Stimulated activated naive CD8-positive, alpha-beta T cell treated with anti-CD3 and anti-CD28 coated beads, Interleukin-15, Interleukin-2, amounts not matched to agents 100 ng/mL and 50 ng/mL, for 24 hours (primary cell): ENCODE measurements around the gene UBE2J1.

ENCODE experiments used
- H3K27ac Mint-ChIP-seq: one replicate; pipeline ENCODE4 v1.8.0; 2021; ENCODE audit warnings: mild to moderate bottlenecking, mixed read lengths
- H3K27me3 Mint-ChIP-seq: one replicate; pipeline ENCODE4 v1.8.0; 2021; ENCODE audit warnings: mixed read lengths
- H3K36me3 Mint-ChIP-seq: one replicate; pipeline ENCODE4 v1.8.0; 2021; ENCODE audit warnings: low read depth, mixed read lengths
- H3K4me1 Mint-ChIP-seq: one replicate; pipeline ENCODE4 v1.8.0; 2021; ENCODE audit warnings: low read depth, mixed read lengths
- H3K4me3 Mint-ChIP-seq: one replicate; pipeline ENCODE4 v1.8.0; 2021; ENCODE audit warnings: mild to moderate bottlenecking, mixed read lengths
- H3K9me3 Mint-ChIP-seq: one replicate; pipeline ENCODE4 v1.8.0; 2021; ENCODE audit warnings: mixed read lengths

Gene UBE2J1

DNA sequence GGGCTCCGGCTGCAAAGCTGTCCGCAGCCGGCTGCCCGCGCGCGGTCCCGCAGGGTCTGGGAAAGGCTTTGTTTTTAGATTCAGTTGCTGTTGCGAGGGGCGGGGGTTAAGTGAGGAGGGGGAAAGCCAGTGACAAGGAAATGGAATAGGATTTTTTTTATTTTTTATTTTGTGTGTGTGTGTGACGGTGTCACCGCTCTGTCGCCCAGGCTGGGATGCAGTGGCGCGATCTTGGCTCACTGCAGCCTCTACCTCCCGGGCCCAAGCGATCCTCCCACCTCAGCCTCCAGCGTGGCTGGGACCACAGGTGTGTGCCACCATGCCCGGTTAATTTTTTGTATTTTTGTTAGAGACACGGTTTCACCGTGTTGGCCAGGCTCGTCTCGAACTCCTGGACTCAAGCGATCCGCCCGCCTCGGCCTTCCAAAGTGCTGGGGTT, 615 bp upstream of the UBE2J1 start:
- Mint-ChIP-seq H3K4me1 (peaks cover 87% of the 10 kb centered on the region), H3K36me3 (peaks cover 14% of the 10 kb centered on the region), H3K27me3 (no peaks in the 10 kb centered on the region), H3K4me3 (peak overlapping the region; percentile 97), H3K27ac (peak overlapping the region; percentile 92), H3K9me3 (no peaks in the 10 kb centered on the region)

DNA sequence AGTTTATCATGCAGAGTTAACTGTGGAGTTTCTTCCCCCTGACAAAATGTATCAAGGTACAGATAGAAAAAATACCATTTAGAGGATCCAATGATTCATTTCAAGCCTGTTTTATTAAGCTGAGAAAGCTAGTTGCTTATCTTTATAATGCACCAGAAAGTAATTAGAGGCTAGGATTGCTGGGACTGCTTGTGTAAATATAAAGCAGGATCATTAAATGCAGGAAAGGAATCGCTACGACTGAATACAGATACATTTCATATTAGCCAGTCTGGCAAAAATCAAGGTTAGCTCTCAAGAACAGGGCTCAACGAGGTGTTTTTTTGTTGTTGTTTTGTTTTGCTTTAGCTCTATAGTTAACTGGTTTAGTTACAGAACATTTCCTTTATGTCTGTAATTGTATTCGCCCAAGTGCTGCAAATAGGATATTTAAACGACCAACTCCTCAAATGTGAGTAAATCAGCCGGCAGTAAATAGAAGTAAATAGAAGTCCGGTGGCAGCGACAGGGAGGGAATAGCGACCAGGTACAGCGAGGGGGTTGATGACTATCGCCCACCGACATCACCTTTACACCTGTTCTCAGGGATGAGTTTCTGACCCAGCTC, 748 bp downstream of the UBE2J1 start:
- Mint-ChIP-seq H3K4me1 (peaks cover 84% of the 10 kb centered on the region), H3K4me3 (peak overlapping the region; percentile 97), H3K9me3 (no peaks in the 10 kb centered on the region), H3K27me3 (no peaks in the 10 kb centered on the region), H3K27ac (peak overlapping the region; percentile 93), H3K36me3 (peaks cover 14% of the 10 kb centered on the region)

DNA sequence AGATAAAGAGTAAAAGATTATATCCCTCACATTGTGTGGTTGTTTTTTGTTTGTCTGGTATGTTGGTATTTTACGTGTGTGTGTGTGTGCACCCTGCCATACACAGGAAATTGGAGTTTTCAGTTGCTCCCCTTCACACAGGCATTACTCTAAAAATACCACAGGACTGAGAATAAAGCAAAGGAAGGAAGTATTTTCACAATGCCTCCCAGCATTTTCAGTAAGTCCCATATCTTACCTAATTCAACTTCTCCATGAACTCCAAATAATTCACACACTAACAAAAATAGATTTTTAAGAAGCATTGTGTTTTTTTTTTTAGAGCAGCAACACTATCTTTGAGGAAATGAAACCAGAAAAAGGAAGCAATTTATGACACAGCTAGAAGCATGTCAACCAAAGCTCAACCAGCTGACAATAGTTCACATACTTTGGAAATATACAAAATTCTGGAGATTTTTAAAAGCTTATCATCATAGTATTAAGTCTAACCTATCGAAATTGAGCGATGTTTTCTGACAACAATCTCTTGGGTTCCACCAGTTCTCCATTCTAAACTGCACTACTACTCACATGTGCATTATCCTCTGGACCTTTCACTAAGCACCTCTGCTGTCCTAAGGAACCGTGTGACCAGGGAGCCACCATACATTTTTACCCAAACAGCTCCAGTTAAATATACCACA, 2.1 kb downstream of the UBE2J1 start:
- Mint-ChIP-seq H3K36me3 (peaks cover 14% of the 10 kb centered on the region), H3K4me1 (peaks cover 78% of the 10 kb centered on the region), H3K27me3 (no peaks in the 10 kb centered on the region), H3K27ac (peak overlapping the region; percentile 93), H3K9me3 (no peaks in the 10 kb centered on the region), H3K4me3 (peak overlapping the region; percentile 97)

DNA sequence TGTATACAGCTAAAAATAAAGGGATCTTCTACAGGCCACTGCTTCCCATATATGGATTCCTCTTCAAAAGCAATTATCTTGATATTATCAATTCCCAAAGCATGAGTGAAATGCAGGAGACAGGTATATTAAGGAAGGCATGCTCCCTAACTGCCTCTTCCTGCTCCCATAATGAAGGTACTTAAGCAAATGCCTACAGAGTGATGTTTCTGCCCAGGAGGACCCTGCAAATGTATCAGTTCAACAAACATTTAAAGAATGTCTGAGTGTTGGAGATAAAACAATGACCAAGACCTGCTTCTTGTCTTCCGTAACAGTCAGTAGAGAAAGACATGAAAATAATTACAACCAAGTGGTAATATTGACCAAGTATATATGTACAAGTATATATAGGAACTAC, 4.2 kb downstream of the UBE2J1 start:
- H3K27me3 Mint-ChIP-seq: no peaks in the 10 kb centered on the region
- H3K4me1 Mint-ChIP-seq: peaks cover 73% of the 10 kb centered on the region
- no peak overlapping the region for H3K27ac Mint-ChIP-seq
- no peaks in the 10 kb centered on the region for H3K9me3 Mint-ChIP-seq
- H3K36me3 Mint-ChIP-seq: peaks cover 14% of the 10 kb centered on the region
- no peak overlapping the region for H3K4me3 Mint-ChIP-seq

DNA sequence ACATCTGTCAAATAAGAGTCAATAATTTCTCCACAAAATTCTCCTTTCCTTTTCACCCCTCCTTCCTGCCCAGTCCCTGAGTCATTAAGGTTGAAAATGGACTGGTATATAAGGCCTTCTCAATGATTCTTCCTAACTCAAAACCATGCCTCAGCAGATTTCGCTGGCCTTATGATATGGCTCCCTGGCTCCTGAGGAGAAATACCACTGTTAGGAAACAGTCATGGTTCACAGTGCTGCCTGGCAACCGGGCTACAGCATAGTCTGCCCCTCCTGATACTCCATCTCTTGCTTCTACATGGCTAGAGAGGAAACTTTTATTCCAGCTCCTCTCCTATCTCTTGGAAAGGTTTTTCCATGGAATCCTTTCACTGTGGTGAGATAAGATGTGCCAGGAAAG, 4.7 kb downstream of the UBE2J1 start:
- Mint-ChIP-seq H3K9me3 (no peaks in the 10 kb centered on the region), H3K27ac (no peak overlapping the region), H3K4me1 (peaks cover 71% of the 10 kb centered on the region), H3K36me3 (peaks cover 14% of the 10 kb centered on the region), H3K27me3 (no peaks in the 10 kb centered on the region), H3K4me3 (no peak overlapping the region)

DNA sequence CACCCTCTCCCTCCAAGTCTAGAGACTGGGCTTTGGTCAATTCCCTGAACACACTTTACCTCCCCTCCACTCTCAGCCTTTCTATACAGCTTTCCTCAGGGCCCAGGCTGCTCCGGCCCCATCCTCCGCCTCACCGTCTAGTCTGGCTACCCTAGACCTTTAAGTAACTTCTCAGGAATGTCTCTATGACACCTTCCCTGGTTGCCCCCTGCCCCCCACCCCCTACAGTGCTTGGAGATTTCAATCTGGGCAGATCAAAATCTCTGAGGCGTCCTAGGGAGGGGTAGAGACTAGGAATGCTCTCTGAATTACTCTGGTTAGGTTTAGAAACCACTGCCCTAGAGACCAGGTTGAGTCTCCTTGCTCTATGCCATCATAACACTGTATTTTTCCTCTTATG, 6.1 kb downstream of the UBE2J1 start:
- peaks cover 19% of the 10 kb centered on the region for H3K36me3 Mint-ChIP-seq
- H3K27me3 Mint-ChIP-seq: no peaks in the 10 kb centered on the region
- no peak overlapping the region for H3K4me3 Mint-ChIP-seq
- no peak overlapping the region for H3K27ac Mint-ChIP-seq
- no peaks in the 10 kb centered on the region for H3K9me3 Mint-ChIP-seq
- H3K4me1 Mint-ChIP-seq: peaks cover 65% of the 10 kb centered on the region

DNA sequence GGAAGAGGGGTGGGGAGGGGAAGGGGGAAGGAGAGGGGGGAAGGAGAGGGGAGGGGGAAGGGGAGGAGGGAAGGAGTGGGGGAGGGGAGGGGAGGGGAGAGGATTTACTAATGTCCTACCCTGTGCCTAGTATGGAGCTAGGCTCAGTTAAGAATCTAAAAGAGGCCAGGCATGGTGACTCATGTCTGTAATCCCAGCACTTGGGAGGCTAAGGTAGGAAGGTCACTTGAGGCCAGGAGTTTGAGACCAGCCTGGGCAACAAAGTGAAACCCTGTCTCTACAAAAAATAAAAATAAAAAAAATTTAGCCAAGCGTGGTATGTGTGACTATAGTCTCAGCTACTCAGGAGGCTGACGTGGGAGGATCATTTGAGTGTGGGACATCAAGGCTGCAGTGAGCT, 13.0 kb downstream of the UBE2J1 start:
- no peak overlapping the region for H3K27ac Mint-ChIP-seq
- no peaks in the 10 kb centered on the region for H3K27me3 Mint-ChIP-seq
- peaks cover 39% of the 10 kb centered on the region for H3K36me3 Mint-ChIP-seq
- peaks cover 7% of the 10 kb centered on the region for H3K4me1 Mint-ChIP-seq
- no peak overlapping the region for H3K4me3 Mint-ChIP-seq
- H3K9me3 Mint-ChIP-seq: no peaks in the 10 kb centered on the region

DNA sequence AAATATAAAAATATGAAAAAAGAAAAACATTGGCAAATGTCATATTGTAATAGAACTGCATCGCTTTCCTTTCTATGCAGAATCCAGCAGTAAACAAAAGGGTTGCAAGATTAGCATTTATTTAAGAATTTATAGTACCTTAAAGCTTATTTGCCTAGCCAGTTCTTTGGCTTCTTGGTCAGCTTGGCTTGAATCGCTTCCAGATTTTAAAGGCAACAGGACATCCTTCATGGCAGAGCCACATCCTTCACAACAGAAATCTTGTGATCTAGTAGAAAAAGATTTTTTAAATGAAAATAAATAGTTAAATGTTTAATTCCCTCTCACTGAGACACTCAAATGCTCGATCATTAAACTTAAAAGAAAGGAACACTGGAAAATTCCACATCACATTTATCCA, 17.4 kb downstream of the UBE2J1 start:
- Mint-ChIP-seq H3K36me3 (peaks cover 49% of the 10 kb centered on the region), H3K9me3 (no peaks in the 10 kb centered on the region), H3K4me1 (no peaks in the 10 kb centered on the region), H3K4me3 (no peak overlapping the region), H3K27me3 (no peaks in the 10 kb centered on the region), H3K27ac (no peak overlapping the region)

DNA sequence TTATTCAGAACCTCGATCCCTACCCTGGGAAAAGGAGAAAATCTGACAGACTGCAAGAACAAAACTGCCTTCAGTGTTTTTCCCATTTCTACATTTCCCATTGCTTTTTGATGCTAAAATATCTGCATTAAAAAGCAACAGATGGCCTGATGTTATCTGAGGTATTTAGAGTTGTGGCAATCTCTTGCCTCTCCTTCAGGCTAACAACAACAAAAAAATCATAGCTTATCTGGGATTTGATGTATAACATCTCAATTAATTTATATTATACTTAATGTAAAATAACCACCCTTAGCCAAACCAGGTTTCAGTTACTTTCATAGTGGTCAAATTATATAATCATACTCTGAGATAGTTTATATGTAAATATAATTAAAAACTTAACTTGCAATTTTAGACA, 21.6 kb downstream of the UBE2J1 start:
- peaks cover 51% of the 10 kb centered on the region for H3K36me3 Mint-ChIP-seq
- H3K27me3 Mint-ChIP-seq: no peaks in the 10 kb centered on the region
- H3K27ac Mint-ChIP-seq: no peak overlapping the region
- no peak overlapping the region for H3K4me3 Mint-ChIP-seq
- H3K9me3 Mint-ChIP-seq: no peaks in the 10 kb centered on the region
- no peaks in the 10 kb centered on the region for H3K4me1 Mint-ChIP-seq

DNA sequence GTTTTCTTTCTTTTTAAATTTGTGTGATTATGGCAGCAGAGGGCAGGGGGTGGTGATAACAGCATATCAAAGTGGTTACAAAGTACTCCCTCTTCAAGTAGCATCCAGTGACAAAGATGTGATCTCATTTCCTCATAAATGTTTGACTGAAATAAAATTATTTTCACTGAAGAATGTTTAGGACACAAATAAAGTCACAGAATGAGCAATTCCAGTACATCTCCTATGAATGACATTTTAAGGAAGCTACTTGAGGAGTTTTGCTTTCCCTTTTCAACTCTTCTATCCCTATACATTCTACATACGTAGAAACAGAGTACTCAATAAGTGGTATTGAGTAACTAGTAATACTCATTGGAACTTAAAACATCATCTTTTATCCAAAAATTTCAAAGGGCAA, 23.5 kb downstream of the UBE2J1 start:
- no peaks in the 10 kb centered on the region for H3K4me1 Mint-ChIP-seq
- no peaks in the 10 kb centered on the region for H3K9me3 Mint-ChIP-seq
- peaks cover 55% of the 10 kb centered on the region for H3K36me3 Mint-ChIP-seq
- no peak overlapping the region for H3K4me3 Mint-ChIP-seq
- no peak overlapping the region for H3K27ac Mint-ChIP-seq
- H3K27me3 Mint-ChIP-seq: no peaks in the 10 kb centered on the region

DNA sequence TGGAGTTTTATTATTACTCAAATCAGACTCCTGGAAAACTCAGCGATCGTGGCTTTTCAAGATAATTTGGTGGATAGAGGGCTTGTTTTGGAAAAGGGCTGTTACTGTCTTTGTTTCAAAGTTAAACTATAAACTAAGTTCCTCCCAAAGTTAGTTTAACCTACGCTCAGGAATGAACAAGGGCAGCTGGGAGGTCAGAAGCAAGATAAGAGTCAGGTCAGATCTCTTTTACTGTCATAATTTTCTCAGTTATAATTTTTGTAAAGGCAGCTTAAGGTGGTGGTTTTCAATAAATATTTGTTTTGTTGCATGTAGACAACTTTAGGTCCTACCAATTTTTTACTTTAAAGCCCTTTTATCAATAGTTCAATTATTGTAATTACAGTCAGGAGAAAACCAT, 28.2 kb downstream of the UBE2J1 start:
- H3K27me3 Mint-ChIP-seq: no peaks in the 10 kb centered on the region
- no peaks in the 10 kb centered on the region for H3K9me3 Mint-ChIP-seq
- H3K4me3 Mint-ChIP-seq: no peak overlapping the region
- peaks cover 34% of the 10 kb centered on the region for H3K36me3 Mint-ChIP-seq
- no peaks in the 10 kb centered on the region for H3K4me1 Mint-ChIP-seq
- no peak overlapping the region for H3K27ac Mint-ChIP-seq

DNA sequence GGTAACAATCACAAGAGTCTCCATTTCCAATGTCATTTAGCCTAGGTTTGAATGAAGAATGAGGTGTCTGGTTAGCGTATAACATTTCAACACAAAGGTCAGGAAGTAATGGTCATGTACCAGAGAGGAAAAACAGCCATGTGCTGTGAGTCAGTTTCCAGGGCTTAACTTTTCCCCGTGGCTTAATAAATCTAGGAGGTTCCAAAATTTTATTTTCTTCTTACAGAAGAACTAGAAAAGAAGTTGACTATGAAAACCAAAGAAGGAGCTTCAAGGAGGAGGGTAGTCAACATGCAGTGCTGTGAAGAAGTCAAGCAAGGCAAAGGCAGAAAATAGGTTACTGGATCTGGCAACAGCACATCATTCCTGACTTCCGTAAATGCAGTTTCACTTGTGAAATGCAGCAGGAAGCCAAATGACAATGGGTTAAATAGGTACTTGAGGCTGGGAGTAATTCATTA, 29.0 kb downstream of the UBE2J1 start:
- Mint-ChIP-seq H3K36me3 (peaks cover 26% of the 10 kb centered on the region), H3K4me1 (no peaks in the 10 kb centered on the region), H3K4me3 (no peak overlapping the region), H3K27ac (no peak overlapping the region), H3K9me3 (no peaks in the 10 kb centered on the region), H3K27me3 (no peaks in the 10 kb centered on the region)

DNA sequence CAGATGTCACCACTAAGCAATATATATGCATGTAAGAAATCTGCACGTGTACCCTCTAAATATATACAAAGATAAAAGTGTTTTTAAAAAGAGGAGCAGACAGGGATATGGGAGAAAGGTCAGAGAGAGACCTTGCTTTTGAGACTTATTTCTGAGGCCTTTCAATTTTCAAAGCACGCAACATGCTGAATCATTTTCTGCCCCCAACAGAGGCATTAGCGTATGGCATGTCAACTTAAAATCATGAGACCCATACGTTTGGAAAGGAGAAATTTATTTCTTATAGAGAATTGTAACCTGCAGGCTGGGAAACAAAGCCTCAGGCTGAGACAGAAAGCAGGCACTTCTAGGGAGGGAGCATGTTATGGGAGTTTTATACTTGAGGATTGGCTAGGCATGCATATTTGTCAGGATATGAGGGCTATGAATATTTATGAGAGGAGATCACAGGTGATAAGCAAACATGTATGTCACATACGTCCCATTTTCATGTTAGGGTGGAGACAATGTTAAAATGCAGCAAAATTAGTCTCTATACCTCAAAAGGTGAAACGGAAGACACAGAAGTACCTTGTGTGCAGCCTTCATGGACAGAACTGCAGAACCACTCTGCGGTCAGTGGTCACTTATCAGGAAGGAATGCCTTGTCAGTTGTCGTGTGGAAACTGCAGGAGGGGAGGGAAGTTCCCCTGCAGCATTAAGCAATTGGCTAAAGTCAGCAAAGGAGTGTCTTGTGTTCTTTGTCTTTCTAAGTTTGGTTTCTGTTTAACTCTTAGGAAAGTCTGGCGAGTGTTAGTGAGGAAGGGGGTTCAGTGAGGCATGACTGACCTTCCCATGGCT, 31.2 kb downstream of the UBE2J1 start:
- Mint-ChIP-seq H3K4me3 (no peak overlapping the region), H3K36me3 (peaks cover 20% of the 10 kb centered on the region), H3K27ac (no peak overlapping the region), H3K9me3 (no peaks in the 10 kb centered on the region), H3K4me1 (no peaks in the 10 kb centered on the region), H3K27me3 (no peaks in the 10 kb centered on the region)

DNA sequence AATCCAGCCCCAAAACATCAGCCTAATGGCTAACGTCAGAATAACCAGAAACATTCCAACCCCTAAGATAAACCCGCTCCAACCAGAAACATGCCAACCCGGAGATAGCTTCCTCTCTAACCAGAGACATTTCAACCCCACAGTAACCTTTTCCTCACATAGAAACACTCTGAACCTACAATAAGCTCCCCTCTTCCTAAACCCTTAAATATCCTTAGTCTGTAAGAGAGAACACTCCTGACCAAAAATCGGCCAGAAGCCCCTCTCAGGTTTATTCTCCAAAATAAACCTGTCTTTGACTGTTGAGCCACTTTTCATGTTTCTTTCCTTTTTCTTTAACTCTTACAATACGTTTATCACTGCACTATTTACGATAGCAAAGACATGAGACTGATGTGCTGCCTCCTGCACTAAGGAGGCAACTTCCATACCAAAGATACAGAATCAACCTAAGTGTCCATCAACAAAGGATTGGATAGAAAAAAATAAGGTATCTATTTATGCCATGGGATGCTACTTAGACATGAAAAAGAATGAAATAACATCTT, 32.4 kb downstream of the UBE2J1 start:
- H3K4me1 Mint-ChIP-seq: no peaks in the 10 kb centered on the region

DNA sequence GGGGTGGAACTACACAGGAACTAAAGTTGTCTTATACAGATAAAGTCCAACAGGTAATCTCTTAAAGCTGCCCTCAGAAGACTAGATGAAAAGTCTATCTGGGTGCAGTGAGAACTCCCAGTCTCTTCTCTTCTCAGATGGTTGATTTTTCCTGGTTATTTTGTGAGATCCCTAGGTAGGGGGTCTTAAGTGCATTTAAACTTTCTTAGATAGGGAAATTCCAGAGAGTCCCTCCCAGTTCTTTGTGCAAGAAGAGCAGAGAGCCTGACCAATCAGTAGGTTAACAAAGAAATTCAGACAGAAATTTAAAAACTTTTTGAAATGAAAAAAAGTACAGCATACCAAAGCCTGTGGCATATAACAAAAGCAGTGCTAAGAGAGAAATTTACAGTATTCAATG, 35.5 kb downstream of the UBE2J1 start:
- Mint-ChIP-seq H3K27me3 (no peaks in the 10 kb centered on the region), H3K36me3 (peaks cover 20% of the 10 kb centered on the region), H3K9me3 (no peaks in the 10 kb centered on the region), H3K4me1 (no peaks in the 10 kb centered on the region), H3K4me3 (no peak overlapping the region), H3K27ac (no peak overlapping the region)

More for the DNA sequence above, 32.4 kb downstream of the UBE2J1 start:
- Mint-ChIP-seq H3K9me3 (no peaks in the 10 kb centered on the region), H3K36me3 (peaks cover 16% of the 10 kb centered on the region), H3K27ac (no peak overlapping the region), H3K4me3 (no peak overlapping the region), H3K27me3 (no peaks in the 10 kb centered on the region)
